Mammary epithelial cell (primary cell): Measurements from ENCODE around the gene DNASE1L2.

Source experiments
- EZH2 ChIP-seq: IDR thresholded peaks from 2 replicates; pipeline ENCODE4 v1.6.1; 2012; ENCODE audit warnings: low read length, inconsistent platforms, borderline replicate concordance
- TF ChIP-seq, protein P1 (sequence below), 2 donors: IDR thresholded peaks in 1 of 2; conservative IDR thresholded peaks in 1 of 2; 2 replicates each; pipeline ENCODE4 v1.5.1; 2011 to 2012; ENCODE audit warnings: inconsistent platforms in 2 of 2, low read length in 2 of 2, mild to moderate bottlenecking in 2 of 2, control low read depth in 1 of 2, low read depth in 1 of 2; ENCODE audit not compliant: insufficient read depth in 1 of 2; ENCODE audit errors: extremely low read depth in 1 of 2

DNA sequence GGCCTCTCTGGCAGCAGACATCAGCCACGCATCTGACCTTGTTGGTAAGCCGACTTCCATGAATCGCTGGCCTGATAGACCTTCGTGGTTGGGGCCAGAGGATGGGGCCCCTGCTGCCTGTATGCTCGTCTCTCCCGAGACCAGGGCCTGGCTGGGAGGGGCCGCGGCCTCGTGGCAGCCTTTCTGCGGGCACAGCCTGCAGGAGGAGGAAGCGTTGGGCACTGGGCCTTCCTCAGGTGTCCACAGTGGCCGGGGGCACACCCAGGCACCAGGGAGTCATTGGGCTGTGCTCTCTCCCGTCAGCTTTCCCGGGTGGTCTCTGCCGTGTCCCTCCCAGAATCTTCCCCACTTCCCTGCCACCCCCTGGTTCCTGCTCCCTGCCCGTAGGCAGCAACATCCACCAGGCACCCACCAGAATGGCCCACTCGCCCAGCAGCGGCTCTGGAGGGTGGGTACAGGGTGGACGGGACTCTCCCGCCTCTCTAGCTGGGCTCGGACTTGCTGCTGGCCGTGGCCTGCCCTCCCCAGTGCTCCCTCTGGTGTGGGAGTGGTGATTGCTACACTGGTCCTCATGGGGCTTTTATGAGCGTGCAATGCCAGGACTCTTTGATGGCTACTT lies 6.5 kb upstream of the DNASE1L2 start:
- TF ChIP-seq, protein P1, sequence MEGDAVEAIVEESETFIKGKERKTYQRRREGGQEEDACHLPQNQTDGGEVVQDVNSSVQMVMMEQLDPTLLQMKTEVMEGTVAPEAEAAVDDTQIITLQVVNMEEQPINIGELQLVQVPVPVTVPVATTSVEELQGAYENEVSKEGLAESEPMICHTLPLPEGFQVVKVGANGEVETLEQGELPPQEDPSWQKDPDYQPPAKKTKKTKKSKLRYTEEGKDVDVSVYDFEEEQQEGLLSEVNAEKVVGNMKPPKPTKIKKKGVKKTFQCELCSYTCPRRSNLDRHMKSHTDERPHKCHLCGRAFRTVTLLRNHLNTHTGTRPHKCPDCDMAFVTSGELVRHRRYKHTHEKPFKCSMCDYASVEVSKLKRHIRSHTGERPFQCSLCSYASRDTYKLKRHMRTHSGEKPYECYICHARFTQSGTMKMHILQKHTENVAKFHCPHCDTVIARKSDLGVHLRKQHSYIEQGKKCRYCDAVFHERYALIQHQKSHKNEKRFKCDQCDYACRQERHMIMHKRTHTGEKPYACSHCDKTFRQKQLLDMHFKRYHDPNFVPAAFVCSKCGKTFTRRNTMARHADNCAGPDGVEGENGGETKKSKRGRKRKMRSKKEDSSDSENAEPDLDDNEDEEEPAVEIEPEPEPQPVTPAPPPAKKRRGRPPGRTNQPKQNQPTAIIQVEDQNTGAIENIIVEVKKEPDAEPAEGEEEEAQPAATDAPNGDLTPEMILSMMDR (conservative IDR thresholded peaks at IDR 0.05 in 1 of 2, IDR thresholded peaks at IDR 0.05 in 1 of 2; ENCODE audit: extremely low read depth in 1 of 2, insufficient read depth in 1 of 2, low read depth in 1 of 2, low read length in 2 of 2) = no peak
- no peak for TF ChIP-seq EZH2
